Epidermal melanocyte (primary cell): Measurements from ENCODE around the gene PABPC3.

Experiments
- DNase-seq: peaks from one replicate; pipeline ENCODE4 v3.0.0; 2011; ENCODE audit warnings: low spot score; ENCODE audit not compliant: insufficient read length

Gene PABPC3

GRCh38 chr13:25095851-25096453, at the start of gene PABPC3:
PABPC3 (plus strand) TSS chr13:25096136; CDS start chr13:25096199, 63 bp downstream.
- DNase-seq: no peak

- no peak for DNase-seq
Measured at GRCh38 chr13:25046274-25046984, 49.5 kb upstream of the PABPC3 start.

GRCh38 chr13:25046985-25047511, 48.9 kb upstream of the PABPC3 start:
- DNase-seq: peak; percentile 50

GRCh38 chr13:25051065-25051464, 44.9 kb upstream of the PABPC3 start:
- no peak for DNase-seq

GRCh38 chr13:25059166-25059565, 36.8 kb upstream of the PABPC3 start:
- DNase-seq: no peak

GRCh38 chr13:25059958-25060357, 36.0 kb upstream of the PABPC3 start:
- no peak for DNase-seq

- no peak for DNase-seq
Measured at GRCh38 chr13:25062479-25062878, 33.5 kb upstream of the PABPC3 start.

GRCh38 chr13:25064396-25064795, 31.5 kb upstream of the PABPC3 start:
- DNase-seq: no peak

GRCh38 chr13:25065974-25066770, 29.8 kb upstream of the PABPC3 start:
- no peak for DNase-seq

GRCh38 chr13:25067064-25067463, 28.9 kb upstream of the PABPC3 start:
- DNase-seq: no peak

GRCh38 chr13:25068810-25069209, 27.1 kb upstream of the PABPC3 start:
- no peak for DNase-seq

GRCh38 chr13:25069236-25069635, 26.7 kb upstream of the PABPC3 start:
- DNase-seq: no peak

- no peak for DNase-seq
Measured at GRCh38 chr13:25069911-25070310, 26.0 kb upstream of the PABPC3 start.

GRCh38 chr13:25080773-25081172, 15.2 kb upstream of the PABPC3 start:
- no peak for DNase-seq

GRCh38 chr13:25084096-25084495, 11.8 kb upstream of the PABPC3 start:
- DNase-seq: no peak

GRCh38 chr13:25085125-25085742, 10.7 kb upstream of the PABPC3 start:
- DNase-seq: peak; percentile 33

- no peak for DNase-seq
Measured at GRCh38 chr13:25088562-25089221, 7.2 kb upstream of the PABPC3 start.

GRCh38 chr13:25097426-25097825, 1.5 kb downstream of the PABPC3 start:
- DNase-seq: no peak

GRCh38 chr13:25103711-25104110, 7.8 kb downstream of the PABPC3 start:
- DNase-seq: no peak

GRCh38 chr13:25109341-25109740, 13.4 kb downstream of the PABPC3 start:
- DNase-seq: no peak

- no peak for DNase-seq
Measured at GRCh38 chr13:25110956-25111584, 15.1 kb downstream of the PABPC3 start.
